IPS-NIHi11 (cell line): ENCODE results near the gene SPTSSA.
"Not testable (repeated sequence)": the region's sequence is repeated elsewhere in the genome, so short reads cannot be mapped to it uniquely, and the experiment has no call there.

ENCODE experiments used
- DNase-seq: peaks from one replicate; pipeline ENCODE4 v3.0.0; 2012; ENCODE audit warnings: mixed read lengths, low spot score

SPTSSA gene

DNA sequence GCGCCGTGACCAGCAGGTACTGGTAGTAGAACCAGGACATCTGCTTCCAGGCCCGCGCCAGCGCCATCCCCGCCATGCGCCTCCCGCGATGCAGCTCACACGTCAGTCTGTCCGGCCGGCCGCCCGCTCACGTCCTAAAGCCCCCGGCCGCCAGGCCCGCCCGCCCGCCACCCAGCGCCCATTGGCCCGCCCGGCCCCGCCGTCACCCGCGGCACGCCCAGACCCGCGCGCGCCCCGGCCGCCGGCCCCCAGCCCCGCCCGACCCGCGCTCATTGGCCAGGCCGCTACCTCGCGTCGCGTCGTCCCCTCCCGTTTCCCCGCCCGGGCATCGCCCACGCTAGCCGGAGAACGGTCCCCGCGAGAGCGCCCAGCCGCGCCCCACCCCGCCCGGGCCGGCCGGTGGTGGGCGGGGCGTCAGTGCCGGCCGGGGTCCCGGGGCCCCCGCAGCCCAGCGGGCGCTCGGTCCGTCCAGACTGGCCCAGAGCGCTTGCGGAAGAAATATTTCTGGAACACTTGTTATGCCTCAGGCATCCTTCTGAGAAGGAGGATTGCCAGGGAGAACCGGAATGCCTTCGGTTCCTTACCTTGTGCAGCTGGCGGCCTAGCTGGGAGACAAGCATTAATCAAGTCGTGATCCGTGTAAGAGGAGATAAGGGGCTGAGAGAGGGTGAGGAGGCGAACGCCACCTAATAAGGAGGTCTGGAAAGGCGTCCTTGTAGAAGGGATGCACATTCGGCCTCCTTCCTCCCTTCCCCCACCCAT is at the start of gene SPTSSA:
Gene SPTSSA (minus strand): TSS at position 109 of the 762 bp plus-strand sequence. CDS start 33 bp downstream, at position 76.
- peak; percentile 98 for DNase-seq

DNA sequence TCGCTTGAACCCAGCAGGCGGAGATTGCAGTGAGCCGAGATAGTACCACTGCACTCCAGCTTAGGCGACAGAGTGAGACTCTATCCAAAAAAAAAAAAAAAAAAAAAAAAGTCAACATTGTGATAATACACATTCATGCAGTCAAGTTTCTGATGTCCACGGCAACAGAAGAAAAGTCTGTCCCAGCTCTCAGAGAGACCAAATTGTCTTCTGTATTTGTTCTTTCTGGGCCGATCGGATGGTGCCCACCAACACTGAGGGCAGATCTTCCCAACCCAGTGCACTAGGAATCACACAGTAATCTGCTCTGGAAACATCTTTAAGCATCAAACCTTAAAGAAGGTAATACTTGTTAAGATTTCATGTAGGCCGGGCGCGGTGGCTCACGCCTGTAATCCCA is 45.8 kb upstream of the SPTSSA start:
- no peak for DNase-seq

DNA sequence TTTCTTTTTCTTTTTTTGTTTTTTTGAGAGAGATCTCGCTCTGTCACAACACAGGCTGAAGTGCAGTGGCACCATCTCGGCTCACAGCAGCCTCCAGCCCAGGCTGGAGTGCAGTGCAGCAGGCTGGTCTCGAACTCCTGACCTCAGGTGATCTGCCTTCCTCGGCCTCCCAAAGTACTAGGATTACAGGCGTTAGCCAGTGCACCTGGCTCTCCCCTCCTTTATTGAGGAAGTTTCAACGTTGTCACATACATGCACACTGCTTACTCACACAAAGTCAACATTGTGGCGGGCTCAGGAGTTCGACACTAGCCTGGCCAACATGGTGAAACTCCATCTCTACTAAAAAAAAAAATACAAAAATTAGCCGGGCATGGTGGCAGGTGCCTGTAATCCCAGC is 45.4 kb upstream of the SPTSSA start:
- no peak for DNase-seq

DNA sequence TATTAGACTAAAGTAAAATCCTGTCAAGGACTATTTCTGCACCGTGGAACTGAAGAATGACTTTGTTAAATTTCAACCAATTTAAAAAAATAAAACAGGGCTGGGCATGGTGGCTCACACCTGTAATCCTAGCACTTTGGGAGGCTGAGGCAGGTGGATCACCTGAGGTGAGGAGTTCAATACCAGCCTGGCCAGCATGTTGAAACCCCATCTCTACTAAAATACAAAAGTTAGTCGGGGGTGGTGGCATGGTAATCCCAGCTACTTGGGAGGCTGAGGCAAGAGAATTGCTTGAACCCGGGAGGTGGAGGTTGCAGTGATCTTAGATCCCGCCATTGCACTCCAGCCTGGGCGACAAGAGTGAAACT is 43.1 kb upstream of the SPTSSA start:
- not testable (repeated sequence) for DNase-seq

DNA sequence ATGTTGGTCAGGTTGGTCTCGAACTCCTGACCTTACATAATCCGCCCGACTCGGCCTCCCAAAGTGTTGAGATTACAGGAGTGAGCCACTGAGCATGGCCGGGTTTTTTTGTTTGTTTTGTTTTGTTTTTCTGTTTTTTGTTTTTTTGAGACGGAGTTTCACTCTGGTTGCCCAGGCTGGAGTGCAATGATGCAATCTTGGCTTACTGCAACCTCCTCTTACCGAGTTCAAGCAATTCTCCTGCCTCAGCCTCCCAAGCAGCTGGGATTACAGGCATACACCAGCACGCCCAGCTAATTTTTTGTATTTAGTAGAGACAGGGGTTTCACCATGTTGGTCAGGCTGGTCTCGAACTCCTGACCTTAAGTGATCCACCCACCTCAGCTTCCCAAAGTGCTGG is 42.0 kb upstream of the SPTSSA start:
- not testable (repeated sequence) for DNase-seq

- DNase-seq, result no peak
Observed at GRCh38 chr14:34502545-34503225, 40.6 kb upstream of the SPTSSA start.

- no peak for DNase-seq
Observed at GRCh38 chr14:34502001-34502400, 40.0 kb upstream of the SPTSSA start.

DNA sequence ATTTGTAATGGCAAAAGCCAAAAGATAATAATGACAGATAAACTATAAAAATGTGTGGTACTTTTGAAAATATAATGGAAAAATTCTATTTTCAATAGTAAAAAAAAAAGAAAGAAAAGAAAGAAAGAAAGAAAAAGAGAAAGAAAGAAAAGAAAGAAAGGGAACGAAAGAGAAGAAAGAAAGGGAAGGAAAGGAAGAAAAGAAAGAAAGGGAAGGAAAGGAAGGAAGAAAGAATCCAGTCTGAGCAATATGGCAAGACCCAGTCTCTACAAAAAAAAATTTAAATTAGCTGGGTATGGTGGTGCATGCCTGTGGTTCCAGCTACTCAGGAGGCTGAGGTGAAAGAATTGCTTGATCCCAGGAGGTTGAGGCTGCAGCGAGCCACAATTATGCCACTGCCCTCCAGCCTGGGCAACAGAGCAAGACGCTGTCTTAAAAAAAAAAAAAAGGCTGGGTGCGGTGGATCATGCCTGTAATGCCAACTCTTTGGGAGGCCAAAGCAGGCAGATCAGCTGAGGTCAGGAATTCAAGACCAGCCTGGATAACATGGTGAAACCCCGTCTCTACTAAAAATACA is 39.1 kb upstream of the SPTSSA start:
- no peak for DNase-seq

DNA sequence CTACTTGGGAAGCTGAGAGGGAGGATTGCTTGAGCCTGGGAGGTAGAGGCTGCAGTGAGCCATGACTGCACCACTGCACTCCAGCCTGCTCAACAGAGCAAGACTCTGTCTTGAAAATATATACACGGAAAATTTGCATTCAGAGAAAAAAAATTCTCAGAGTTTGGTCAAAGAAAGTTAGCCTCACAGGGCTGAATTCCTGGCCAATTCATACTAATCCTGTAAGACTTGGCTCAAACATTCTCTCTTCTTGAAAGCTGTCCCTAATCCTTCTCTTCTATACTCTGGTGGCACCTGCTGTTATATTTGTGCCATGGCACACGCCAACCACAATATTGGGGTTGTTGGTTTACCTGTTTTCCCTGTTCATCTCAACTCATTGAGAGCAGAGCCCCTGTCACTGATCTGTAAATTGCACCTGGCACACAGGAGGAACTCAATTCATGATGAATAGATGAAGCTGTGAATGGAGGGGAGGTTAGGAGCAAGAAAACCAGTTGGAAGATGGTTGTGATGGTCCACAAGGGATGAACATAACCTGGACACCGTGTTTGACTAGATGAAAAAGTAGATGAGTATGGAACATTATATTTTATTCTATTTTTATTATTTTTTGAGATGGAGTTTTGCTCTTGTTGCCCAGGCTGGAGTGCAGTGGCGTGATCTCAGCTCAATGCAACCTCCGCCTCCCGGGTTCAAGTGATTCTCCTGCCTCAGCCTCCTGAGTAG is 36.8 kb upstream of the SPTSSA start:
- peak; percentile 27 for DNase-seq

DNA sequence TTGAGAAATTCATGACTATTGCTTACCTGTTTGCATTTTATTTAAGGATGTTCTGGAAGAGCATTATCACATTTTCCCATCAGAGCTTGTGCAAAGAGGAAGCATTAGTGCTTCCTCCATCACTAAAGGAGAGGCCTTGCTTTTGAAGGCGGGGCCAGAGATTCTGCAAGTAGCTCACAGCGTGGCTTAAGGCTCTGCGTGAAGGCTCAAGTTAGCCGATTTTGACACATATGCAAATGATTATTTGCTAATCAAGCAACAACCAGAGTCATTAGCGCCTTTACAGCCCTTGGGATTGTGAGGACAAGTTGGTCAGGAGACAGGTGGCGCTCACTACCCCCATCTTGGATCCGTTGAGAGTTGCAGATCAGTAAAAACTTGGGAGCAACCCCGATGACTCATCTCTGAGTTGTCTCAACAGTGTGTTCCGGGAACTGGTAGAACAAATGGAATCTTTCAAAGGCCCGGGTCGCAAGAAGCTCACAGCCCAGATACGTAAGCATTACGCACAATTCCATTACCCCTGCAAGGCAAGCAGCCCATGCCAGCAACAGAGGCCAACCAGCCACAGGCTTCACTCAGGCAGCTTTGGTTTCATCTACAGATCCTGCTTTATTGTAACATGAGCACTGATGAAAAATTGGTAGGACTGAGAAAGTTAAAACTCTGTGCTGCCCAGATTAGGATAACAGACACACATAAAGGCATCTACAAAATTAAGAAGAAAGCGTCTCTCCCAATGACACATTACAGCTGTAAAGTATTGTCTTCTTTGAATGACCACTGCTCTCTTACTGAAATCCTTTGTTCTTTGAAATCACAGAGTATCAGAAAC is 34.9 kb upstream of the SPTSSA start:
- peak; percentile 52 for DNase-seq

DNA sequence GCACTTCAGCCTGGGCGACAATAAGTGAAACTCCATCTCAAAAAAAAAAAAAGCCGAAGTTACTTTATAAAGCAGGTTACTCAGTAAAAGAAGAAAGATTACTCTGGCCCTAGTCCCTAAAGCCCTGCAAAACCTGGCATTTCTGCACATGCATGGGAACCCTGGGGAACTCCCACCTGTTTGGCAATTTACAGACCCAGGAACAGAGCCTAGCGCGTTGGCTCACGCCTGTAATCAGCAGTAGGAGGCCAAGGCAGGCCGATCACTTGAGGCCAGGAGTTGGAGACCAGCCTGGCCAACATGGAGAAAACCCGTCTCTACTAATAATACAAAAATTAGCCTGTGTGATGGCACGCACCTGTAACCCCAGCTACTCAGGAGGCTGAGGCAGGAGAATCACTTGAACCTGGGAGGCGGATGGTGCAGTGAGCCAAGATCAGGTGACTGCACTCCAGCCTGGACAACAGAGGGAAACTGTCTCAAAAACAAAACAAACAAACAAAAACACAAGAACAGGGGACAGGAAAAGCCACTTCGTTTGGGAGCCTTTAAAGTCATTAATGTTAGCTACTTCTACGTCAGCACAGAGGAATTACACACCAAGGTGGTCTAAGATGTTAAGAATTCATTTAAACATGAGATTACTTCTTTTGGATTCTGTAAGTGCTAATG is 34.1 kb upstream of the SPTSSA start:
- no peak for DNase-seq

DNA sequence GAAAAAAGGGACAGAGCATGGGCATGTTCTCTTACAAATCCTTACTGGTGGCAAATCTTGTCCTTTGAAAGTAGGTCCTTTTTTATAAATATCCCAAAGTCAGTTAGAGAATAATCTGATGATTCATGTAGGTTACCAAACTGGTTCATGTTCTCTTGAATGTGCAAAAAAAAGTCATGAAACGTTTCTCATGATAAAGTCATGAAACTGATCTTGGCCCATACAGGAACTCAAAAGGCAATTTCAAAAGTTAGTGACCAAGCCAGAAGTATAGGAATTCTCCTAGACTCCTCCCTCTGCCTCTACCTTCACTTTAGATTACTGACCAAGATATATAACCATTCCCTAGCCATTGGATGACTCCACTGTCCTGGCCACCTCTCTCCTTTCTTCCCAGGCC is 27.3 kb upstream of the SPTSSA start:
- no peak for DNase-seq

DNA sequence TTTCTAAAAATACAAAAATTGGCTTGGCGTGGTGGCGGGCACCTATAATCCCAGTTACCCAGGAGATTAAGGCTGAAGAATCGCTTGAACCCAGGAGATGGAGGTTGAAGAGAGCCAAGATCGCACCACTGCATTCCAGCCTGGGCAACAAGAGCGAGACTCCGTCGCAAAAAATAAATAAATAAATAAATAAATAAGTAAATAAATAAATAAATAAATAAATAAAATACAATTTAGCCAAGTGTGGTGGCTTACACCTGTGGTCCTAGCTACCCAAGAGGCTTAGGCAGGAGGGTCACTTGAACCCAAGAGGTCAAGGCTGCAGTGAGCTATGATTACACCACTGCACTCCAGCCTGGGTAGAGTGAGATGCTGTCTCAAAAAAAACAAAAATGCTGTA is 26.5 kb upstream of the SPTSSA start:
- DNase-seq, result no peak

GRCh38 chr14:34484726-34485125 is 22.7 kb upstream of the SPTSSA start:
- DNase-seq, result no peak

GRCh38 chr14:34482463-34482862 is 20.4 kb upstream of the SPTSSA start:
- DNase-seq, result no peak

DNA sequence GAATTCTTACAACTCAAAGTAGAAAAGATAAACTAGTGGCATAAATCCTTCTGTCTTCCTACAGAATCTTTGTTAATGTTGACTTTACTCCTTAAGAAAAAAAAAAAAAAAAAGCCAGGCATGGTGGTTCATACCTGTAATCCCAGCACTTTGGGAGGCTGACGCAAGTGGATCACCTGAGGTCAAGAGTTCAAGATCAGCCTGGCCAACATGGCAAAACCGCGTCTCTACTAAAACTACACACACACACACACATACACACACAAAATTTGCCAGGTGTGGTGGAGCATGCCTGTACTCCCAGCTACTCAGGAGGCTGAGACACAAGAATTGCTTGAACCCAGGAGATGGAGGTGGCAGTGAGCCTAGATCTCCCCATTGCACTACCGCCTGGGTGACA is 17.7 kb upstream of the SPTSSA start:
- no peak for DNase-seq

- DNase-seq, result no peak
Observed at GRCh38 chr14:34478261-34478660, 16.2 kb upstream of the SPTSSA start.

DNA sequence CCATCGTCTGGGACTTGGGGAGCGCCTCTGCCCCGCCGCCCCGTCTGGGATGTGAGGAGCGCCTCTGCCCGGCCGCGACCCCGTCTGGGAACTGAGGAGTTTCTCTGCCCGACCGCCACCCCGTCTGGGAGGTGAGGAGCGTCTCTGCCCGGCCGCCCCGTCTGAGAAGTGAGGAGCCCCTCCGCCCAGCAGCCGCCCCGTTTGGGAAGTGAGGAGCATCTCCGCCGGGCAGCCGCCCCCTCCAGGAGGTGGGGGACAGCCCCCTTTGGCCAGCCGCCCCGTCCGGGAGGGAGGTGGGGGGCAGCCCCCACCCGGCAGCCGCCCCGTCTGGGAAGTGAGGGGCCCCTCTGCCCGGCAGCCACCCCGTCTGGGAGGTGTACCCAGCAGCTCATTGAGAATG is 14.0 kb upstream of the SPTSSA start:
- not testable (repeated sequence) for DNase-seq

GRCh38 chr14:34475163-34475562 is 13.1 kb upstream of the SPTSSA start:
- DNase-seq, result no peak

DNA sequence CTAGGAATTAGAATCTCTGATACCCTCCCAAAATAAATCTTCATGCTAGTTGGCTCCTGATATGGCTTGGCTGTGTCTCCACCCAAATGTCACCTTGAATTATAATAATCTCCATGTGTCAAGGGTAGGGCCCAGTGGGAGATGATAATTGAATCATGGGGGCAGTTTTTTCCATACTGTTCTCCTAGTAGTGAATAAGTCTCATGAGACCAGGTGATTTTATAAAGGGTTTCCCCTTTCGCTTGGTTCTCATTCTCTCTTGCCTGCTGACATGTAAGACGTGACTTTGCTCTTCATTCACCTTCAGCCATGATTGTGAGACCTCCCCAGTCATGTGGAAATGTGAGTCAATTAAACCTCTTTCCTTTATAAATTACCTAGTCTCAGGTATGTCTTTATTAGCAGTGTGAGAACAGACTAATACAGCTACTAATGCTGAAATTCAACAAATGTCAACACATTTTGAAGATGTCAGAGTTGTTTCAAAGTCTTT is 12.2 kb upstream of the SPTSSA start:
- DNase-seq, result no peak

- no peak for DNase-seq
Observed at GRCh38 chr14:34472706-34473279, 10.8 kb upstream of the SPTSSA start.
